GM15510 (cell line): ENCODE data around the gene MYO1E.

Experiments
- POLR2A ChIP-seq: IDR thresholded peaks from 3 replicates; pipeline ENCODE4 v1.6.1; 2011; ENCODE audit warnings: borderline replicate concordance; ENCODE audit not compliant: insufficient read length; ENCODE audit errors: extremely low read depth

Gene MYO1E

DNA sequence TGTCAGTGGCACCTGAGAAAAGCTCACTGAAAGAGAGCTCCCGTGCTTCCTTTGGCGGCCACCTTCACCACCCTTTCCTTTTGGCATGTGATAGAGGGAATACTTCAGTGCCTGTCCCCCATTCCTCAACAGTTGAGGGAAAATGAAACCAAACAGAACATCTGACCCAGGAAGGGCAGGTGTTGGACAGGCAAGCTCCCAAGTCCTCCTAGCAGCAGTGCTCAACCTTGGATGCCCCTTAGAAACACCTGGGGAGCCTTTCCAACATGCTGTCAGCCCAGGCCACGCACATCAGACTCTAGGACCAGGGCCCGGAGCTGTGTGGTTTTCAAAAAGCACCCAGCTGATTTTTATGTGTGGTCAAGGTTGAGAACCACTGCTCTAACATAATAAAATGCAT is 143.7 kb downstream of the MYO1E start:
- TF ChIP-seq POLR2A: no peak

GRCh38 chr15:59227021-59227420 is 145.7 kb downstream of the MYO1E start:
- TF ChIP-seq POLR2A: no peak

DNA sequence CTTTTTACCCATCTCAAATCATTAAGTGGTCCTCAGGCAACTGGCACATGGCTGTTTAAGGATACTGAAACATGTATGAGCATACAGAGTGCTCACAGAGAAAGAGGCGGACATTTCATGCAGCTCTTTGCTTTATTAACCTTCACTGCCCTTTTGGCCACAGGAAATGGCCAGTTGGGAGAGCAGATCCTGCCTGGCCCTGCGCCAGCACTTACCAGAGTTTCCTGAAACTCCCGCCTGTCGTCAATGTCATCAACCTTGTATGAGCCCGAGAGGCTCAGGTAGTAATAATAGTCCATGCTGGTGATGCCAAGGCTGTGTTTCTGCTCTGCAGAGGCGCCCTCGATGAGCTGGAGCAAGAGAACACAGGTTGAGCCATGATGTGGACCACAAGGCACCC is 148.2 kb downstream of the MYO1E start:
- TF ChIP-seq POLR2A: no peak

- TF ChIP-seq POLR2A: no peak
Measured at GRCh38 chr15:59223736-59224135, 148.9 kb downstream of the MYO1E start.

- no peak for TF ChIP-seq POLR2A
Measured at GRCh38 chr15:59222906-59223550, 149.6 kb downstream of the MYO1E start.

- TF ChIP-seq POLR2A: no peak
Measured at GRCh38 chr15:59221511-59222505, 150.9 kb downstream of the MYO1E start.

- TF ChIP-seq POLR2A: no peak
Measured at GRCh38 chr15:59218710-59219109, 154.0 kb downstream of the MYO1E start.

DNA sequence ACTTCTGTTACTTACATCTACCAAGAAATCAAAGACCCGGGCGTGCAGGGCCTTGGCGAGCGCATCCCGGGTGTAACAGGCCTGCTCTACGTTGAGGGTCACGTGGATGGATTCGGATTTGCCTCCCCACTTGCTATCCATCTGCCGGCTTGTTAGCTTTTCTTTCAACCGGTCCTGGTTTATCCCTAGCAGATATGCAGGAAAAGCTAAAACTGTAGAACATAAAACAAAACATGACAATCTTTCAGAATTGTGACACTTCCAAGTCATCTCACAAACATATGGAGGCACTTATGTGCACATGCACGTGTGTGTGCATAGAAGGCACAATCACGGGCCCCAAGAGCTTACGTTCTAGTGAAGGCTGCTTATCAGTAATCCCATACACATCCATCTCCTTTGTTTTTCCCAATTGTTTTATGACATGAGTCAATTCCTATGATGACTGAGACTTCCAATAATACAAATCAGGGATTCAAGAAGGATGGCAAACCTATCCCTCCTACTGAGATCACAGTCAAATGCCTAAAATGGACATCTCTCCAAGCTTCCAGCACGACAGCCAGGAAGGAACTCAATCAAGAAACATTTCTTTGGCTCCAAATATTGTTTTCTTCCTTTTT is 154.7 kb downstream of the MYO1E start:
- no peak for TF ChIP-seq POLR2A

DNA sequence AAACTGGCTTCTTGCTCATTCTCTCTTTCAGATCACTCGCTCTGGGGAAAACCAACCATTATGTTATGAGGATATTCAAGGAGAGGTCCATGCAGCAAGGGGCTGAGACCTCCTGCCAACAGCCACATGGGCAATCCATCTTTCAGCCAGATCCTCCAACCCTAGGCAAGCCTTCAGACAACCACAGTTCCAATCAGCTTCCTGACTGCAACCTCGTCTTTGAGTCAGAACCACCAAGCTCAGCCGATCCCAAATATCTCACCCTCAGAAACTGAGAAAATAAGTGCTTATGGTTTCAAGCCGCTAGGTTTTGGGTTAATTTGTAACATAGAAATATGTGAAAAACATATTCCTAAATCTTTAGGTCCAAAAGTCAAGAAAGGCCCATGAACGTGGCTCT is 155.8 kb downstream of the MYO1E start:
- no peak for TF ChIP-seq POLR2A

DNA sequence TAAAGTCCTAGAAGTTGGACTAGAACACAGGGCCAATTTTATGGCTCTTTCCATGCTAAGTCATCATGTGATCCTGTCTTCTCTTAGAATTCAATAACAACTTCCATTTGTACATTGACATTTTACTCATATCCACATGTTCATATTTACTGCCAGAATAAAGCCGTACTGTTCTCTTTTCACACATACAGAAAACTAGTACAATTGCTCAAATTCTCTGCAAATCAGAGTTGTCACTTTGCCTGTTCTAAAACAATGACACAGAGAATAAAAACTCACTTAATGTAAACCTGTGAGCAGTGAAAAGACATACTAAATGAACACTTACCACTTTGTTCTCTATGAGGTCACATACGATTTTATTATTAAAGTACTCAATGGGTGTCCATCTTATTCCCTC is 162.5 kb downstream of the MYO1E start:
- no peak for TF ChIP-seq POLR2A

GRCh38 chr15:59208613-59209249 is 163.9 kb downstream of the MYO1E start:
- no peak for TF ChIP-seq POLR2A

DNA sequence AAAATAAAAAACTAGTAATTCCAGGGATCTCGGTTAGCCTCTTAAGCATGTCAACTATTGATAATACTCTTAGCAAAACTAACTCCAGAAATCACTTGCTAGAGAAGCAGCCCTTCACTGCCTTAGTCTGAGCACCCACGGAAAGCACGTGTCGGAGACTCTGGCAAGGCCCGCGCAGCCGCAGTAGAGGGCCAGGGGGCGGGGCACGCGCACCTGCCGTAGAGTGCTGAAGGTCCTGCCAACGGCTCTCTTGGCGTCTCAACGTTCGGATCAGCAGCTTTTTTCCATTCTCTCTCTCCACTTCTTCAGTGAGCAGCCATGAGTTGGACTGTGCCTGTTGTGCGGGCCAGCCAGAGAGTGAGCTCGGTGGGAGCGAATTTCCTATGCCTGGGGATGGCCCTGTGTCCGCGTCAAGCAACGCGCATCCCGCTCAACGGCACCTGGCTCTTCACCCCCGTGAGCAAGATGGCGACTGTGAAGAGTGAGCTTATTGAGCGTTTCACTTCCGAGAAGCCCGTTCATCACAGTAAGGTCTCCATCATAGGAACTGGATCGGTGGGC is 166.0 kb downstream of the MYO1E start, which contains the start of gene LDHAL6B:
Gene LDHAL6B (plus strand): TSS at position 221 of the 561 bp plus-strand sequence. CDS start 98 bp downstream, at position 319.
- TF ChIP-seq POLR2A: no peak

GRCh38 chr15:59205839-59206622 is 166.6 kb downstream of the MYO1E start:
- no peak for TF ChIP-seq POLR2A

GRCh38 chr15:59203657-59204056 is 169.0 kb downstream of the MYO1E start:
- no peak for TF ChIP-seq POLR2A

GRCh38 chr15:59203008-59203407 is 169.7 kb downstream of the MYO1E start:
- TF ChIP-seq POLR2A: no peak

GRCh38 chr15:59200560-59200959 is 172.1 kb downstream of the MYO1E start:
- no peak for TF ChIP-seq POLR2A
